Neutrophil (primary cell): Measurements from ENCODE around the gene EBF3.

Source experiments
- H3K27ac ChIP-seq: fragments of 200-600 bp; sonication (generic); 2 replicates; pipeline ENCODE4 v1.5.1; 2016; ENCODE audit warnings: mild to moderate bottlenecking, moderate library complexity
- H3K27me3 ChIP-seq: fragments of 200-600 bp; sonication (generic); 2 replicates; pipeline ENCODE4 v1.6.0; 2016; ENCODE audit warnings: mild to moderate bottlenecking
- H3K36me3 ChIP-seq: fragments of 200-600 bp; sonication (generic); 2 replicates; pipeline ENCODE4 v1.5.1; 2017
- H3K4me1 ChIP-seq, 2 experiments: fragments of 200-600 bp in 1 of 2; sonication (generic) in 1 of 2; 1 replicate in 1 of 2; 2 replicates in 1 of 2; pipeline versions ENCODE4 v1.5.1 to v1.6.1; 2013 to 2016; ENCODE audit warnings: low read depth in 1 of 2, low read length in 1 of 2, mild to moderate bottlenecking in 1 of 2, moderate library complexity in 1 of 2; ENCODE audit not compliant: control insufficient read depth in 1 of 2, insufficient read depth in 1 of 2
- H3K4me3 ChIP-seq, 2 experiments: fragments of 200-600 bp in 1 of 2; sonication (generic) in 1 of 2; 1 replicate in 1 of 2; 2 replicates in 1 of 2; pipeline ENCODE4 v1.5.1; 2013 to 2016; ENCODE audit warnings: low read depth in 1 of 2, low read length in 1 of 2, mild to moderate bottlenecking in 1 of 2, moderate library complexity in 1 of 2
- H3K9me3 ChIP-seq: fragments of 200-600 bp; sonication (generic); 2 replicates; pipeline ENCODE4 v1.5.1; 2016
- CTCF ChIP-seq: fragments of 200-600 bp; sonication (generic); IDR thresholded peaks from 2 replicates; pipeline ENCODE4 v1.5.1; 2016; ENCODE audit warnings: antibody characterized with exemption

Gene EBF3

GRCh38 chr10:129871966-129872365 lies 92.1 kb downstream of the EBF3 start:
- H3K4me3 ChIP-seq: no peak overlapping the region
- no peaks in the 10 kb centered on the region for H3K36me3 ChIP-seq
- H3K9me3 ChIP-seq: no peaks in the 10 kb centered on the region
- peaks cover 0 to 8% of the 10 kb centered on the region in 2 experiments for H3K4me1 ChIP-seq
- no peak for TF ChIP-seq CTCF
- no peaks in the 10 kb centered on the region for H3K27me3 ChIP-seq
- no peak overlapping the region for H3K27ac ChIP-seq

- no peaks in the 10 kb centered on the region for H3K27me3 ChIP-seq
- no peak overlapping the region for H3K27ac ChIP-seq
- TF ChIP-seq CTCF: no peak
- H3K9me3 ChIP-seq: no peaks in the 10 kb centered on the region
- H3K36me3 ChIP-seq: no peaks in the 10 kb centered on the region
- H3K4me1 ChIP-seq: peaks cover 0 to 8% of the 10 kb centered on the region in 2 experiments
- H3K4me3 ChIP-seq: no peak overlapping the region
Observed at GRCh38 chr10:129870961-129871621, 93.0 kb downstream of the EBF3 start.

- Histone ChIP-seq H3K27me3 (no peaks in the 10 kb centered on the region), H3K4me3 (no peak overlapping the region), H3K9me3 (no peaks in the 10 kb centered on the region), H3K4me1 (peaks cover 0 to 8% of the 10 kb centered on the region in 2 experiments), H3K36me3 (no peaks in the 10 kb centered on the region), H3K27ac (no peak overlapping the region)
- no peak for TF ChIP-seq CTCF
Observed at GRCh38 chr10:129870474-129870757, 93.7 kb downstream of the EBF3 start.

- no peaks in the 10 kb centered on the region for H3K27me3 ChIP-seq
- no peak overlapping the region for H3K27ac ChIP-seq
- H3K9me3 ChIP-seq: no peaks in the 10 kb centered on the region
- no peak for TF ChIP-seq CTCF
- H3K36me3 ChIP-seq: no peaks in the 10 kb centered on the region
- peaks cover 0 to 8% of the 10 kb centered on the region in 2 experiments for H3K4me1 ChIP-seq
- no peak overlapping the region for H3K4me3 ChIP-seq
Observed at GRCh38 chr10:129869596-129870473, 94.2 kb downstream of the EBF3 start.

GRCh38 chr10:129868449-129869035 lies 95.5 kb downstream of the EBF3 start:
- H3K4me1 ChIP-seq: peaks cover 0 to 8% of the 10 kb centered on the region in 2 experiments
- no peaks in the 10 kb centered on the region for H3K36me3 ChIP-seq
- no peaks in the 10 kb centered on the region for H3K27me3 ChIP-seq
- TF ChIP-seq CTCF: no peak
- no peaks in the 10 kb centered on the region for H3K9me3 ChIP-seq
- H3K27ac ChIP-seq: no peak overlapping the region
- no peak overlapping the region for H3K4me3 ChIP-seq
